Neural progenitor cell (in vitro differentiated cells): Measurements from ENCODE around the gene RNF121.

ENCODE experiments used
- CTCF ChIP-seq: fragments of 200-600 bp; sonication (generic); IDR thresholded peaks from 2 replicates; pipeline ENCODE4 v1.5.1; 2017; ENCODE audit warnings: antibody characterized with exemption, mild to moderate bottlenecking
- EZH2 ChIP-seq: fragments of 200-600 bp; sonication (generic); IDR thresholded peaks from 2 replicates; pipeline ENCODE4 v1.6.1; 2017; ENCODE audit warnings: antibody characterized with exemption, mild to moderate bottlenecking, moderate library complexity
- EZH2phosphoT487 ChIP-seq: fragments of 200-600 bp; sonication (generic); IDR thresholded peaks from 2 replicates; pipeline ENCODE4 v1.6.1; 2017; ENCODE audit warnings: antibody characterized with exemption

- no peak for TF ChIP-seq EZH2
- no peak for TF ChIP-seq CTCF
- no peak for TF ChIP-seq EZH2phosphoT487
Observed at GRCh38 chr11:72036687-72037086, 107.8 kb downstream of the RNF121 start.
